ENCODE results near the gene MPHOSPH9. TPM values are rescaled to one million over a fixed set of nuclear protein-coding genes. Genes with fewer than 3 reads are reported as not detected.

Gene MPHOSPH9
- total RNA-seq, 1 experiment from 2014 or later, result 44.9 TPM

- no peaks in the 10 kb centered on the region for H3K9me3 ChIP-seq (ENCODE audit: control insufficient read depth in 1 of 2, insufficient read depth in 1 of 2, low read depth in 1 of 2, low read length in 2 of 2)
- TF ChIP-seq POLR2A (IDR thresholded peaks at IDR 0.05; ENCODE audit: borderline replicate concordance, extremely low read depth, insufficient read depth, insufficient read length) (no peak), SP1 (IDR thresholded peaks at IDR 0.05; ENCODE audit: low read depth) (no peak), EZH2phosphoT487 (IDR thresholded peaks at IDR 0.05; ENCODE audit: borderline replicate concordance) (no peak), CTCF (IDR thresholded peaks at IDR 0.05 in 2 of 3, conservative IDR thresholded peaks at IDR 0.05 in 1 of 3; ENCODE audit: borderline replicate concordance in 1 of 3, insufficient read depth in 1 of 3, low read depth in 2 of 3, low read length in 2 of 3) (no peak), RAD21 (IDR thresholded peaks at IDR 0.05; ENCODE audit: low read depth) (no peak), EZH2 (IDR thresholded peaks at IDR 0.05) (no peak), SIN3A (IDR thresholded peaks at IDR 0.05; ENCODE audit: low read depth) (no peak), EGR1 (IDR thresholded peaks at IDR 0.05; ENCODE audit: low read depth) (no peak), POLR2AphosphoS5 (IDR thresholded peaks at IDR 0.05; ENCODE audit: low read depth, low read length) (no peak), TCF7L2 (IDR thresholded peaks at IDR 0.05; ENCODE audit: borderline replicate concordance, extremely low read depth, insufficient read depth, insufficient read length) (no peak)
- intact Hi-C loops (cut with micrococcal nuclease), result loop anchor here (10.0 kb wide), 1 partner anchor 169 kb away; the partner anchor contains the start of gene OGFOD2
- H3K4me3 ChIP-seq (replicated peaks in 1 of 2; ENCODE audit: low read depth in 1 of 2, low read length in 2 of 2), result no peak overlapping the region
- ATAC-seq (no peak), DNase-seq (ENCODE audit: low read depth, low spot score) (no peak)
- H3K27me3 ChIP-seq (ENCODE audit: insufficient read depth, low read length), result no peaks in the 10 kb centered on the region
- H3K36me3 ChIP-seq (ENCODE audit: control insufficient read depth in 1 of 2, insufficient read depth in 2 of 2, low read length in 2 of 2), result no peaks in the 10 kb centered on the region
- peak overlapping the region; percentile 34; the same call in 1 of the 2 replicates for H3K27ac ChIP-seq (ENCODE audit: low read depth, low read length)
- H4K20me1 ChIP-seq (ENCODE audit: insufficient read depth), result no peaks in the 10 kb centered on the region
- peak overlapping the region; percentile 84; the same call in 1 of the 2 replicates for H3K4me2 ChIP-seq (ENCODE audit: low read length)
- ChIA-PET CTCF (no interaction called here), POLR2A (no interaction called here), RAD21 (ENCODE audit: low non-redundant PET in 1 of 2, low total read pairs in 2 of 2, uncharacterized antibody in 2 of 2, unreplicated experiment in 2 of 2) (no interaction called here)
- peaks cover 45 to 57% of the 10 kb centered on the region in 2 experiments for H3K4me1 ChIP-seq (ENCODE audit: control insufficient read depth in 1 of 2, insufficient read depth in 2 of 2, low read length in 2 of 2)
- peak overlapping the region; percentile 57; the same call in 1 of the 2 replicates for H3K9ac ChIP-seq (ENCODE audit: low read length)
- H3K9me2 ChIP-seq (ENCODE audit: insufficient read depth), result no peaks in the 10 kb centered on the region
- peaks cover 63% of the 10 kb centered on the region for H3K79me2 ChIP-seq (ENCODE audit: insufficient read depth, low read length)
- H2AFZ ChIP-seq (ENCODE audit: low read depth, low read length, poor library complexity, severe bottlenecking), result no peak overlapping the region
- no TSS peak for BruUV-seq (replicated peaks)
Observed at GRCh38 chr12:123143736-123144461, 89.0 kb downstream of the MPHOSPH9 start.

Measured in HCT116 (cell line).